HG03060 (cell line): ENCODE data around the gene CRTAC1.

Source experiments
- ATAC-seq: cut with Tn5 transposase; IDR thresholded peaks from one replicate; pipeline ENCODE4 v1.9.1; 2021; ENCODE audit warnings: low read depth, moderate number of reproducible peaks; ENCODE audit not compliant: unreplicated experiment

CRTAC1 gene

DNA sequence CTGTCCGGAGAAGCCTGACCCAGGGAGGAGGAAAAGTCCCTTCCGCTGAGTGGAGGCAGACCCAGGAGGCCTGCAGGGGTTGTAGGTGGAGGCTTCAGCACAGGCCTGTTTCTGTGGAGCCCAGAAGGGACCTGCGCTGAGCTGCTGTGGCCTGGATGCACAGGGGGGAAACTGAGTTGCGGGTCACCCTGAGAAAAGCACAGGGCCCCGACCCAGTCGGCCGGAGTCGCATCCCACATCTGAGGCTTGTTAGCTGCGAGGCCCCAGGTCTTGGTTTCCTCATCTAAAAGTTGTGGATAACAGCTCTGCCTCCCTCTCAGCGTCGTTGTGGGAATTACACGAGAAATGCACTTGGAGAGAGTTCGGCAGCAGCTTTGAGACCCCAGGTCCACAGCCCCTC, 104.4 kb downstream of the CRTAC1 start:
- ATAC-seq, result no peak

DNA sequence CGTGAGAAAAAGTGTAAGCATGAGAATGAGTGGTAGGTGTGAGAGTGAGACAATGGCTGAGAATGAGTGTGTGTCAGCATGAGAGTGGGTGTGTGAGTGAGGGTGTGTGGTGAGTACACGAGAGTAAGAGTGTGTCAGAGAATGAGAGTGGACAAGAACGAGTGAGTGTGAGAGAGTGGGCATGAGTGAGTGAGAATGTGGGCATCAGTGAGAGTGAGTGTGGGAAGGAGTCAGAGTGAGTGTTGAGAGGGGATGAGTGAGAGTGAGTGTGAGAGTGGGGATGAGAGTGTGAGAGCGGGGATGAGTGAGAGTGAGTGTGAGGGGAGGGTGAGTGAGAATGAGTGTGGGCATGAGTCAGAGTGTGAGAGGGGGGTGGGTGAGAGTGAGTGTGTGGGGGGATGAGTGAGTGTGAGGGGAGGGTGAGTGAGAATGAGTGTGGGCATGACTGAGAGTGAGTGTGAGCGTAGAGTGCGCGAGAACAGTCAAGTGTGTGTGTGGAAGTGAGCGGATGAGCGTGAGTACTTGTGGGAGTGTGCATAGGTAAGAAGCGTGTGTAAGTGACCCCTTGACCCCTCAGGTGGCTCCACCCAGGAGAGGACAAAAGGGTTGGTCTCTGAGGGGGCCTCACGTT, 105.0 kb downstream of the CRTAC1 start:
- ATAC-seq, result no peak

- ATAC-seq, result no peak
Measured at GRCh38 chr10:97924678-97925077, 105.7 kb downstream of the CRTAC1 start.

- ATAC-seq, result no peak
Measured at GRCh38 chr10:97923476-97923875, 106.9 kb downstream of the CRTAC1 start.

GRCh38 chr10:97923057-97923456, 107.4 kb downstream of the CRTAC1 start:
- ATAC-seq, result no peak

DNA sequence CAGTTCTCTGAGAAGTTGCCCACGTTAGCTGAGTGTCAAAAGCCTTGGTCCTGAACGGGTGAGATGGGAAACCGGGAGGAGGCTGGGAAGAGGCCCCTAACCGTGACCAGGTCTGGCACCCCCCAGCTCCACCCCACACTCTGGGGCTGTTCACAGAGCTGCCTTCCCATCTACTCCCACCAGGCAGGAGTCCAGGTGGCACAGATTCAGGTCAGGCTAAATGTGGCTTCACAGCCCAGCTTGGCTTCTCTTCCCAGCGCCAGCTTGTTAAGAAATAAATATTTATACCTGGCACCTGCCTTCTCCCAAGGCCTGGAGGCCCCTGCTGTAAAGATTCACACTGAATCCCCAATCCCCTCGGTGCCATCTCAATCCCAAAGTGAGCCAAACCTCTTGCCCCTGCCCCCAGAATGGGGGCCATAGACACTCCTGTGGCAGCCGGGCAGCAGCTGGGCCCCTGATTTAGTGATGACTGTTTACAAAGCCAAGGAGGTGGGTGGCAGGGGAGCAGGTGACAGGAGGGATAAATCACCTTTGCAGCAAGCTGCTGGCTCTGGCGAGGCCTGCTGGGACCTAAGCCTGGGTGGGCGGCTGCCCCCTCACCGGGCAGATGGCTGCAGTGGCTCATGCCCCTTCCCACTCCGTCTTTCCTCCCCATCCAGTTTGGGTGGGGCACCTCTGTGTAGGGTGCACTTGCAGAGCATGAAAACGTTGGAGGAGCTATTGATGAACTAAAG, 108.2 kb downstream of the CRTAC1 start:
- no peak for ATAC-seq

DNA sequence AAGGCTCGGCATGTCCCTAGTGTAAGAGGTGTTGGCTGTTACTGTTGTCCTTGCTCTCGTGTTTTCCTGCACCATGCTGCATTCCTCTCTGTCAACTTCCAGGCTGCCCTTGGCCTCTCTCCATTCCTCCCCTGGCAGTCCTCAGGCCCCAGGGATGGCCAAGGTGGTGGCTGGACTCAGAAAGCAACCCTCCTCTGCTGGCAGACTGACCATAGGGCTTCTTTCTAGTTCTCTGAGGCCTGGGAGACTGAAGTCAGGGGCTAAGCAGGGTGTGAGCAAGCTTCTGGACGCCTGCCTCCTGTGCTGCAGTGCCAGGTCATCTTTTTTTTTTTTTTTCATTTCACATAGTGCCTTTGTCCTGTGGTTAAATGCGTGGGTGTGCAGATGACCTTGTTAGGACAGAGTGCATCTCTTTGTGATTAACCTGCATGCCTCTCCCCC, 108.8 kb downstream of the CRTAC1 start:
- ATAC-seq, result no peak

GRCh38 chr10:97920865-97921264, 109.6 kb downstream of the CRTAC1 start:
- ATAC-seq, result no peak

DNA sequence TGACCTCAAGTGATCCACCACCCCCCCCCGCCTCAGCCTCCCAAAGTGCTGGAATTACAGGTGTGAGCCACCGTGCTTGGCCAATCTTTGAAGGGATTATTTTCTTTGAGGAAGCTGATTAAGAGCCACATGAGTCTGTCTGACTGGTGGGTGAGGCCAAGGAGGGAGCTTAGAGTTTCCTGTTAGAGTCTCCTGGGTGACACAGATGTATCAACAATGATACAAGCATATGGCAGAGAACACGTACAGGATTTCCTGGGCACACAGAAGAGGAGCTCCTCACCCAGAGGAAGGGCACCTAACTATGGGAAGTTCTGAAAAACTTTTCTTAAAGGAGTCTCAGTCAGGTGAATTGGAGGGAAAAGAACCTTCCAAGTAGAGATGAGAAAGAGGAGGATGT, 111.4 kb downstream of the CRTAC1 start:
- ATAC-seq, result no peak

DNA sequence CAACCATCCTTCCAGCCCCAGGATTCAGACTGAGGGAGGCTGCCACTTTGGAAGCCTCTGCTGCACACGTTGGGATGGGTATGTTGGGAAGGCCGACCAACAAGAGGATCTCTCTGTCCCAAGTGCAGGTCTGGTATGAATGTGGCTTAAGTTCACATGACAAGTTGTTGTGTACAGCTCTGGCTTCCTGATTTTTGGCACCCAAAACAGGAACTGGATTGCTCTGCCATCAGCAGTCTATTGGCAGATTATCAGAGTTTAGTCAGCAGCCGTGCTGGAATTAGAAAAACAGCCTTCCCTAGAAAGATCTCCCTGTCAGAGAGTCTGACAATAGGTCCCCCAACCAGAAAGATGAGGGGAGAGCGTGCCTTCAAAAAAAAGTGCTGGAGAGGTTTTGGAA, 113.8 kb downstream of the CRTAC1 start:
- ATAC-seq, result no peak

DNA sequence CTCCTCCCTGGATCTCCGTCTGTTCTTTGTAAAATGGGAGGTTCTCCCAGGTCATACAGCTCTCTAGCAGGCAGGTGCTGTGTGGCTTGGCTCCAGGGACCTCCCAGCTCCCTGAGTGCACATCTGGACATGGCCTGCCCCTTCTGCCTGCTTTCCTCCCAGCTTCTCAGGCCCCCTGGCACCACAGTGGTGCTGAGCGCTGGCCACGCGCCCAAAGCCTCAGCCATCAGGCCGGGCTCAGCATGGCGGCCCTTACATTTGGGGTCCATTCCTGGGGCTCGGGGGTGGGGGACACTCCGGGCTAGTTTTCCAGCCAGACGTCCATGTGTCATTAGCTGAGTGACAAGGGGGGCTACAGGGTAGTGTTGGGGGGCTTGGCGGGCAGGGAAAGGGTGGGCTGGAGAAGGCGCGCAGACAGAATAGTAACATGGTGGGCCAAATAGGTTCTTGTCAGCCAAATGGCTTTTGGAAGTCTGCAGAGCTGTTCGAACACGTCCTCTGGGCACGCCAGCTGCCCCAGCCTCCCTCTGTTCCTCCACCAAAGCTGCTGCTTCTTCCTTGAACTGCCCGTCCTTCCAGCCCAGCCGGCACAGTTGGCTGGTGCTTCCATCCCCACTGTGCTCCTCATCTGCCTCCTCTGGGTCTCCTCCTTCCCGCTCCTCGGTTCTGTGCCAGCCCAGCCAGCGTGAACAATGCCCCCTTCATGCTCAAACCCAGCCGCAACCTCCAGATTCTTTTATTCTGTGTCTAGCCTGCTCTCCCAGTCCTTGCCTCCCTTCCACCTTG, 114.9 kb downstream of the CRTAC1 start:
- ATAC-seq, result no peak

GRCh38 chr10:97914837-97915211, 115.6 kb downstream of the CRTAC1 start:
- no peak for ATAC-seq

DNA sequence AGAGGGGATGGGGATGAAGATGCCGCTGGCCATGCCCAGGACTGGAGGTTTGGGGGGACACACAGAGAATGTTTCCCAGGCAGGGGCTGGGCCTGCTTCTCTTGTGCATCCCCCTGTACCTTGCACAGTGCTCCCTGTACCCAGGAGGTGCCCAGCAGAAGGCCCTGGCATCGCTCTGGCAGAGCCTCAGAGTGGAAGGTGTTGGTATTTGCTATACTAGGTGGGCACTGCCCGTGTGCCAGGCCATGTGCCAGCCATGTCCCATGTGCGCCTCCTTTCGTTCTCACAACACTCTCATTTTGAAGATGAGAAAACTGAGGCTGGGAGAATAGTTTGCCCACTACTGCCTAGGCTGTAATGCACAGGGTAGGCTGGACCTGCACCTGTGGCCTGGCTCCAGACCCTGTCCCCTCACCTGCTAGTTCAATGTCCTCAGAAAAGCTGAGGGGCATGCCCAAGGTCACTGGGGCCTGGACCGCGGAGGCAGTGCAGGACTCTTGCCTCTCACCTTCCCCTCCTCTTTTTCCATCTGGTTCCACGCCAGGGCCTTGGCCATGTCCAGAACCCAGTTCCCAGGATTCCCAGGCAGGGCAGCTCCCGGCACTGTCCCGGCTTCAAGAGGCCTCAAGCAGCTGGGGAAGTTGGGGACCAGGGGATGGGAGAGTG, 116.1 kb downstream of the CRTAC1 start:
- no peak for ATAC-seq

DNA sequence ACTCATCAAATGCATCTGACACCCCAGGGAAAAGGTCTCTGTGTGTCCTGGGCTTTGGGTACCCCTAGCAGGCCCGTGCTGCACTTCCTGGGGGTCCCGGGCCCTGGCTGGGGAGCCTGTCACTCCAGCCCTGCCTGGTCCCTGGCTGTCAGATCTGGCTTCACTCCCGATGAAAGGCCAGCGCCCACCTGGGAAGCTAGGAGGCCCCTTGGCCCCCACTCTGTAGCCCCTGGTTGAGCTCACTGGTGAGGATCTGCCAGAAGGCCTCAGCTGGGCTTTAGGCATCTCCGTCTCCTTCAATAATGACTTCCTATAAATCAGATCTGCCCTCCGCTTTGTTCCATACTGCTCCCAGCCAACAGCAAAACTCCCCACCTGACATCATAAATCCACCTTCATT, 116.8 kb downstream of the CRTAC1 start:
- no peak for ATAC-seq

DNA sequence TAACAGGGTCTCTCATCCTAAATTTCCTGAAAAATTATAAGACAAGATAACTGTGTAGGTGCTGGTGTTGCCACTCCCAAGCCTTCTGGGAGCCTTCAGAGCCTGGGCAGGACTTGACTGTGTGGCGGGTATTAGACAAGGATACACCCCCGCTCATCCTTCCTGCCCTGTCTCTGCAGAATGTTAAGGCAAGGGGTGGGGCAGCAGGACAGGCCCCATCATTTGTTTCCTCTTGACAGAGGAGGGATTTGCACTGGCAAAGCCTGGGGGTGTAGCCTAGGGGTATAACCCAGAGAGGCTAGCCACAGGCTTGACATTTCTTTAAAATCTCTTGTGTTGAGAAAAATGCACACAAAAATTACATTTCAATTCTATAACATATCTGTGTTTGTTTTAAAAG, 117.2 kb downstream of the CRTAC1 start:
- ATAC-seq, result no peak

DNA sequence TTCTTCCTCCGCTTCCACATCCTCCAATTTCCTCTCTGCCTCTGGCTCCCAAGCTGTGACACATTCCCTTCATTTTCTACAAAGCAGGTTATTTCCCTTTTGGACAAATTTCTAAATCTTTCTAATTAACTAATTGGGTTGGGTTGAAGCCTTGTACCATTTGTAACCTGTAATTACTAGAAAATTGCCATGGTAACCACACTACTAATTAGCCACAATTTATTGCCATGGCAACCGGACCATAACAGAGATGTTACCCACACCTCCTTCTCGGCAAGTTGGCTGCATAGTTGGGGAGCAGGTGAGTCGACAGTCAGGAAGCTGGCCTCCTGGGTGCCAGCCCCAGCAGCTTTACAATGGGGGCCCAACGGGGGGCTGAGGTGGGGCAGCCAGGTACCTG, 119.2 kb downstream of the CRTAC1 start:
- no peak for ATAC-seq

DNA sequence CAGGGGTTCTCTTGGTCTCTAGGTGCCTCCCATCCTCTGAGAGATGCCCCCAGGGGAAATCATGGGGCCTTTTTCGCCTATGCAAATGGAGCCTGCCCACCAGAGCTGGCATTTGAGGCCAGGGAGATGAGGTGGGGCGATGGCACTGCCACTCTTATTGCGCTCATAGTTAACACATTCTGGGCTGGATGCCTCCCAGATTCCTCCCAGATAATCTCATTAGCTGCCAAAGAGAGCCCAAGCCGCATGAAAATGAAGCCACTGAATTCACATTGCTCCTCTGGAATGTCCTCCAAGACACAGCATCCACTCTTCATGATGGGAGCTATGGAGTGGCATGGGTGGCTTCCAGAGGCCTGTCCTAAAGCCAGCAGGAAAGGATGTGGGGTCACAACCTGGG, 119.8 kb downstream of the CRTAC1 start:
- no peak for ATAC-seq

DNA sequence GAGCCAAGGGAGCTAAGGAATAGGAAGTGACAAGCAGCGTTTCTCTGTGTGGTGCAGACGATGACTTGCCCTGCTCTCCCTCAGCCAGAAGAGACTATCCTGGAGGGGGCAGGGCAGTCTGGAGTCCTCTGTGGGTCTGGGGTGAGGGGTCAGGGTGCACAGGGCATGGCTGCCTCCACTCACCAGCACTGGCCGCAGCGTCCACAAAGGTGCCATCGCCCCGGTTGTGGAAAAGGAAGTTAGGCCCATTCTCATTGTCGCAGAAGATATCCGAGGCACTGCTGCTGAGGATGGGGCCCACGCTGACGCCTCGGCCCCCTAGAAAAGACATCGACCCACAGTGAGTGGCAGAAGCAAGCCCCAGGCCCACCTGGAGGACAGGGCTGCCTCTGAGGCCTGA, 122.6 kb downstream of the CRTAC1 start:
- no peak for ATAC-seq

DNA sequence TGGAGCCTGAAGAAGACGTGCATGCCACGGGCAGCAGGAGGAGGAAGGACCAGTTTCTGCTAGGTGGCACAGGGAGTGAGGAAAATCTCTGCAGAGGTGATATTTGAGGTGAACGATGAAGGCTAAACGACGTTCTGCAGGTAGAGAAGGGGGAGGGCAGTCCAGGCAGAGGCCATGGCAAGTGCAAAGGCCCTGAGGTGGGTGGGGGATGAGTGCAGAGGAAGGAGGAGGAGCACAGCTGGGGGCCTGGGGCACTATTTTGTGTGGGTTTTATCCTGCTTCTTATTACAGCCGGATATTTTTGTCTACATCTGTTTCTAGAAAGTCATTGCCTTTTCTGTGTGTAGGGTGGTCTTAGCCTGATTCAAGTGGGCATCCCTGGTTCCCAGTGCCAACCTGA, 123.2 kb downstream of the CRTAC1 start:
- no peak for ATAC-seq

DNA sequence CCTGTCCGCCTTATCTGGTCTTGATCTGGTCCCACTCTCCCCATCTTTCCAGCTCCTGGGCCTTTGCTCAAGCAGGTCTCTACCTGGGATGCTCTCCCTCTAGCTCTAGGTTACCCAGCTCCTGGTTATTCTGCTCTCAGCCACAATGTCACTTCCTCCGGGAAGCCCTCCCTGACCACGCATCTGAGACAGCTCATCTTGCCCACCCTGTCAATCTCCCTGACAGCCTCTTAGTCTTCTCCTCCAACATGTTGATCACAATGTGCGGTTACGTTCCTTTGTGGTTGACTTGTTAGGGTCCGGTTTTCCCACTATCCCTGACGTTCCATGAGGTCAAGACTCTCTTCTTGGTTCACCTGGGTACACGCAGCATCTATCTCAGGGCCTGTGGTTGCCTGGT, 125.1 kb downstream of the CRTAC1 start:
- no peak for ATAC-seq

GRCh38 chr10:97904576-97904975, 125.8 kb downstream of the CRTAC1 start:
- no peak for ATAC-seq
